ENCODE data around the gene RGS6.

The RGS6 gene

GRCh38 chr14:72332046-72332445 is 399.8 kb downstream of the RGS6 start:
- no peak for DNase-seq

- DNase-seq = no peak
Observed at GRCh38 chr14:72332871-72333270, 400.6 kb downstream of the RGS6 start.

GRCh38 chr14:72333357-72333756 is 401.1 kb downstream of the RGS6 start:
- DNase-seq = no peak

GRCh38 chr14:72336311-72336980 is 404.2 kb downstream of the RGS6 start:
- DNase-seq = no peak

GRCh38 chr14:72341237-72341636 is 409.0 kb downstream of the RGS6 start:
- no peak for DNase-seq

- no peak for DNase-seq
Observed at GRCh38 chr14:72341686-72342085, 409.5 kb downstream of the RGS6 start.

- no peak for DNase-seq
Observed at GRCh38 chr14:72347118-72347517, 414.9 kb downstream of the RGS6 start.

- no peak for DNase-seq
Observed at GRCh38 chr14:72350215-72350614, 418.0 kb downstream of the RGS6 start.

GRCh38 chr14:72352012-72352411 is 419.8 kb downstream of the RGS6 start:
- no peak for DNase-seq

- no peak for DNase-seq
Observed at GRCh38 chr14:72366619-72367018, 434.4 kb downstream of the RGS6 start.

GRCh38 chr14:72369106-72369505 is 436.9 kb downstream of the RGS6 start:
- no peak for DNase-seq

GRCh38 chr14:72377016-72377415 is 444.8 kb downstream of the RGS6 start:
- no peak for DNase-seq

GRCh38 chr14:72380456-72380855 is 448.2 kb downstream of the RGS6 start:
- no peak for DNase-seq

- no peak for DNase-seq
Observed at GRCh38 chr14:72383865-72384264, 451.6 kb downstream of the RGS6 start.

- no peak for DNase-seq
Observed at GRCh38 chr14:72387726-72388125, 455.5 kb downstream of the RGS6 start.

GRCh38 chr14:72389200-72389599 is 457.0 kb downstream of the RGS6 start:
- DNase-seq = no peak

GRCh38 chr14:72401101-72401625 is 468.9 kb downstream of the RGS6 start:
- no peak for DNase-seq

- DNase-seq = no peak
Observed at GRCh38 chr14:72401632-72402376, 469.6 kb downstream of the RGS6 start.

- DNase-seq = no peak
Observed at GRCh38 chr14:72402377-72402772, 470.1 kb downstream of the RGS6 start.

- no peak for DNase-seq
Observed at GRCh38 chr14:72404106-72404774, 472.0 kb downstream of the RGS6 start.

- DNase-seq = peak; percentile 12
Observed at GRCh38 chr14:72404998-72405397, 472.8 kb downstream of the RGS6 start.

GRCh38 chr14:72408020-72408419 is 475.8 kb downstream of the RGS6 start:
- DNase-seq = no peak

- DNase-seq = no peak
Observed at GRCh38 chr14:72409047-72409446, 476.8 kb downstream of the RGS6 start.
